Measurements from ENCODE around the gene MIPOL1.
"Not testable (repeated sequence)": the region's sequence is repeated elsewhere in the genome, so short reads cannot be mapped to it uniquely, and the experiment has no call there.

MIPOL1 gene

DNA sequence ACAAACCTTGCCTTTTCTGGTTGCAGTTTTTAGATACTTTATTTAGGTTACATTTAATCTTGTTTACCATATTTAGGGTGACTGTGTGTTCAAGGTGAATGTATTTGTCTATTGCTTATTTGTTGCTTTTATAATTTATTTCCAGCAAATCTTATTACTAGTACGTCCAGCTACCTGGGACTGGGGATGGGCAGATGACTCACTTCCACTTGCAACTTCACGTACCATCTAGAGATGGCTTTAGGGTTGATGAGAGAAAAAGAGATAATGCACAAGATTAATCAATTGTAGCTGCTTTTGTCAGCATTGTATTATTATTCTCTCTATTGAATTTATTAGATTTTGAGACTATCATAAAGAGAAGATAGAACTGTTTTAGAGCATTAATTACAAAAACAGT lies 5.1 kb downstream of the MIPOL1 start:
- DNase-seq (ENCODE audit: low read depth), result no peak
- TF ChIP-seq, protein P1, sequence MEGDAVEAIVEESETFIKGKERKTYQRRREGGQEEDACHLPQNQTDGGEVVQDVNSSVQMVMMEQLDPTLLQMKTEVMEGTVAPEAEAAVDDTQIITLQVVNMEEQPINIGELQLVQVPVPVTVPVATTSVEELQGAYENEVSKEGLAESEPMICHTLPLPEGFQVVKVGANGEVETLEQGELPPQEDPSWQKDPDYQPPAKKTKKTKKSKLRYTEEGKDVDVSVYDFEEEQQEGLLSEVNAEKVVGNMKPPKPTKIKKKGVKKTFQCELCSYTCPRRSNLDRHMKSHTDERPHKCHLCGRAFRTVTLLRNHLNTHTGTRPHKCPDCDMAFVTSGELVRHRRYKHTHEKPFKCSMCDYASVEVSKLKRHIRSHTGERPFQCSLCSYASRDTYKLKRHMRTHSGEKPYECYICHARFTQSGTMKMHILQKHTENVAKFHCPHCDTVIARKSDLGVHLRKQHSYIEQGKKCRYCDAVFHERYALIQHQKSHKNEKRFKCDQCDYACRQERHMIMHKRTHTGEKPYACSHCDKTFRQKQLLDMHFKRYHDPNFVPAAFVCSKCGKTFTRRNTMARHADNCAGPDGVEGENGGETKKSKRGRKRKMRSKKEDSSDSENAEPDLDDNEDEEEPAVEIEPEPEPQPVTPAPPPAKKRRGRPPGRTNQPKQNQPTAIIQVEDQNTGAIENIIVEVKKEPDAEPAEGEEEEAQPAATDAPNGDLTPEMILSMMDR (IDR thresholded peaks at IDR 0.05; ENCODE audit: insufficient read depth, low read depth, low read length, missing control alignments), result no peak

DNA sequence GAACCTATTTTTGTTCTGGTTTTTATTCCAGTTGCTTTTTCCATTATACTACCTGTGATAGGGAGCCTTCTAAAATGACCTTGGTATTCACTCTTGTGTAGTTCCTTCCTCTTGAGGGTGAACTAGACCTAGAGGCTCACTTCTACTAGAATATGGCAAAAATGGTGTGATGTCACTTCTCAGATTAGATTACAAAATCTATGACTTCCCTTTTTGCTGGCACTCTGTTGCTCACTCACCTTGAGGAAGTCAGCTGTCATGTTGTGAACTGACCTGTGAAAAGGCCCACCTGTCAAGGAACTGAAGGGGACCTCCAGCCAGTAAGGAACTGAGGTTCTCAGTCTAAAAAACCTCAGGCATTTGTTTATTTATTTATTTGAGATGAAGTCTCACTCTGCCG lies 5.7 kb downstream of the MIPOL1 start:
- no peak overlapping the region for H3K4me3 ChIP-seq (ENCODE audit: low read depth, low read length)
- TF ChIP-seq, protein P1 (IDR thresholded peaks at IDR 0.05; ENCODE audit: insufficient read depth, low read depth, low read length, missing control alignments), result no peak
- DNase-seq (ENCODE audit: low read depth), result no peak

More for the DNA sequence above, 5.1 kb downstream of the MIPOL1 start:
- no peak overlapping the region for H3K4me3 ChIP-seq (ENCODE audit: low read depth, low read length)

DNA sequence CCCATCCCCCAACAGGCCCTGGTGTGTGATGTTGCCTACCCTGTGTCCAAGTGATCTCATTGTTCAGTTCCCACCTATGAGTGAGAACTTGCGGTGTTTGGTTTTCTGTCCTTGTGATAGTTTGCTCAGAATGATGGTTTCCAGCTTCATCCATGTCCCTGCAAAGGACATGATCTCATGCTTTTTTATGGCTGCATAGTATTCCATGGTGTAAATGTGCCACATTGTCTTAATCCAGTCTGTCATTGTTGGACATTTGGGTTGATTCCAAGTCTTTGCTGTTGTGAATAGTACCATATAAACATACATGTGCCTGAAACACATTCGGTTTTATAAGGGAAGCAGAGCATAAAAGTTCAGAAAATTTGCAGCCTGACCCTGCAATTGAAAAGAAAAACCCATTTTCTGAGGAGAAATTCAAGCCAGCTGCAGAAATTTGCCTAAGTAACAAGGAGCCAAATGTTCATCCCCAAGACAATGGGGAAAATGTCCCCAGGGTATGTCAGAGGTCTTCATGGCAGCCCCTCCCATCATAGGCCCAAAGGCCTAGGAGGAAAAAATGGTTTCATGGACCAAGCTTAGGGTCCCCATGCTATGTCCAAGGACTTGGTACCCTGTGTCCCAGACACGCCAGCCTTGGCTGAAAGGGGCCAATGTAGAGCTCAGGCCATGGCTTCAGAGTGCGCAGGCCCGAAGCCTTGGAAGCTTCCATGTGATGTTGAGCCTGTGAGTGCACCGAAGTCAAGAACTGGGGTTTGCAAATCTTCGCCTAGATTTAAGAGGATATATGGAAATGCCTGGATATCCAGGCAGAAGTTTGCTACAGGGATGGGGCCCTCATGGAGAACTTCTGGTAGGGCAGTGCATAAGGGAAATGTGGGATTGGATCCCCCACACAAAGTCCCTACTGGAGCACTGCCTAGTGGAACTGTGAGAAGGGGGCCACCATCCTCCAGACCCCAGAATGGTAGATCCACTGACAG lies 8.2 kb downstream of the MIPOL1 start:
- not testable (repeated sequence) for DNase-seq (ENCODE audit: low read depth)

DNA sequence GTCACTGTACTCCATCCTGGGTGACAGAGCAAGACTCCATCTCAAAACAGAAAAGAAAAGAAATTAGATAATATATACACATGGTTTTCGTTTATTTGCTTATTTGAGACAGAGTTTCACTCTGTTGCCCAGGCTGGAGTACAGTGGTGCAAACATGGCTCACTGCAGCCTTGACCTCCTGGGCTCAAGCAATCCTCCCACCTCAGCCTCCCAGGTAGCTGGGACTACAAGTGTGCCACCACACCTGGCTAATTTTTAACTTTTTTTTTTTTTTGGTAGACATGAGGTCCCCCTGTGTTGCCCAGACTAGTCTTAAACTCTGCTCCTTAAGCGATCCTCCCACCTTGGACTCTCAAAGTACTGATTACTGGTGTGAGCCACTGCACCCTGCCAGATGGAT lies 11.9 kb downstream of the MIPOL1 start:
- DNase-seq (ENCODE audit: low read depth); H3K4me3 ChIP-seq (ENCODE audit: low read depth, low read length): not testable (repeated sequence)

More for the DNA sequence above, 8.2 kb downstream of the MIPOL1 start:
- not testable (repeated sequence) for H3K4me3 ChIP-seq (ENCODE audit: low read depth, low read length)

DNA sequence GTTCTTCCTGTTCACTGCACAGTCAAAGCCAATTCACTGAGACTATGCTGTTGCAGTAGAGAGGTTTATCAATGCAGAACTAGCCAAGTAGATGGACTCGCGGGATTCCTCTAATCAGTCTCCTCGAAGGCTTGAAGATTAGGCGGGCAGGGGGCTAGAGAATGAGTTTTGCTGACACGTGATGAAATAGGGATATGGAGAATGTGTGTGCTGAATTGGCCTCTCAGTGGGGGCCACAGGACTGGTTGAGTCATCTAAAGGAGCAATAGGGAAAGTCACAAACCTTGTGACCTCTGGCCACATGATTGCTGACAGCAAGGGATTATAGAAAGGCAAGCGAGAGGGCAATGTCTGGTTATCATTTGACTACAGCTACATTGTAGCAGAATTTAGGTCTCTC lies 12.7 kb downstream of the MIPOL1 start:
- H3K4me3 ChIP-seq (ENCODE audit: low read depth, low read length), result no peak overlapping the region
- TF ChIP-seq, protein P1 (IDR thresholded peaks at IDR 0.05; ENCODE audit: insufficient read depth, low read depth, low read length, missing control alignments), result no peak
- DNase-seq (ENCODE audit: low read depth), result no peak

DNA sequence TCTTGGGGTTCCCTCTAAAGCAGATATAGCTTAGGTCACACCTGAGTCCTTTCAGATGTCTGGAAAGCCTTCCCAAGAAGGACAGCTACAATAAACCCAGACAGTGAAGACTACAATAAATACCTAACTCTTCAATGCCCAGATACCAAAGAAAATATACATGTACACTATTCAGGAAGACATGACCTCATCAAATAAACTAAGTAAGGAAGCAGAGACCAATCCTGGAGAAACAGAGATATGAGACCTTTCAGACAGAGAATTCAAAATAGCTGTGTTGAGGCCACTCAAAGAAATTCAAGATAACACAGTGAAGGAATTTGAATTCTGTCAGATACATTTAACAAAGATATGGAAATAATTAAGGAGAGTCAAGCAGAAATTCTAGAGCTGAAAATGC lies 15.3 kb downstream of the MIPOL1 start:
- TF ChIP-seq, protein P1 (IDR thresholded peaks at IDR 0.05; ENCODE audit: insufficient read depth, low read depth, low read length, missing control alignments), result no peak
- no peak for DNase-seq (ENCODE audit: low read depth)
- H3K4me3 ChIP-seq (ENCODE audit: low read depth, low read length), result no peak overlapping the region

DNA sequence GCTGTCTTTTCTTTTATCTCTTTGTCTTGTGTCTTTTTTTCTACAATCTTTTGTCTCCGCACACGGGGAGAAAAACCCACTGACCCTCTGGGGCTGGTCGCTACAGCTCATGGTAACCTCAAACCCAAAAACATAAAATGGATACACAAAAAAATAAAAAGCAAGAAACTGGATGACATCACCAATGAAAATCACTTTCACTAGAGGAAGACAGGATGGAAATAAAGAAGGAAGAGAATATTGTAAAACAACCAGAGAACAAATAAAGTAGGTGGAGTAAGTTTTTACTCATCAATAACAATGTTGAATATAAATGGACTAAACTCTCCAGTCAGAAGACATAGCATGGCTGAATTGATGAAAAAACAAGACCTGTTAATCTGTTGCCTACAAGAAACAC lies 17.6 kb downstream of the MIPOL1 start:
- H3K4me3 ChIP-seq (ENCODE audit: low read depth, low read length), result no peak overlapping the region
- TF ChIP-seq, protein P1 (IDR thresholded peaks at IDR 0.05; ENCODE audit: insufficient read depth, low read depth, low read length, missing control alignments), result no peak
- no peak for DNase-seq (ENCODE audit: low read depth)

DNA sequence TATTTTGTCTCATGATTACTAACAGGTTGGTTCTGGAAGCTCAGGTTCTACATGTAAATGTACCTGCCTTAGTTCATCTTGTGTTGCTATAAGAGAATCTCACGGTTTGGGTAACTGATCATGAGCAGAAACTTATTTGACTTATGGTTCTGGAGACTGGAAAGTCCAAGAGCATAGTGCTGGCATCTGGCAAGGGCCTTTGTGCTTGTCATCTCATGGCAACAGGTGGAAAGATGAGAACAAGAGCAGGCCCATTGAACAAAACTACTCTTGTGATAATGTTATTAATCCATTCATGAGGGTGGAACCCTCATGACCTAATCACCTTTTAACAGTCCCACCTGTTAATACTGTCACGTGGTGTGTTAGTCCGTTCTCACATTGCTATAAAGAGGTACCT lies 23.3 kb downstream of the MIPOL1 start:
- TF ChIP-seq, protein P1 (IDR thresholded peaks at IDR 0.05; ENCODE audit: insufficient read depth, low read depth, low read length, missing control alignments), result no peak
- no peak overlapping the region for H3K4me3 ChIP-seq (ENCODE audit: low read depth, low read length)
- no peak for DNase-seq (ENCODE audit: low read depth)
